IMR-90 (cell line): ENCODE results near the gene CAPZA1. TPM values are rescaled to one million over a fixed set of nuclear protein-coding genes. Genes with fewer than 3 reads are reported as not detected.

Experiments
- ATAC-seq: fragments of 200-7000 bp; cut with Tn5 transposase; 2 replicates; pipeline ENCODE4 v1.9.1; 2020; ENCODE audit warnings: low read depth, mild to moderate bottlenecking, moderate library complexity
- BruUV-seq: library from RNA; stranded (reverse); fragments of 400-500 nt; replicated peaks from 2 replicates; lab custom pipeline; 2021; lab: Mats Ljungman, UMichigan
- CTCF ChIA-PET: fragments of 300-600 bp; formaldehyde crosslinking; extraction: SDS; loops from one replicate; lab custom pipeline; 2021; ENCODE audit warnings: antibody characterized with exemption; lab: Yijun Ruan, JAX
- POLR2A ChIA-PET: fragments of 300-600 bp; sonication (Branson Sonifier 250); formaldehyde crosslinking; loops from one replicate; lab custom pipeline; 2022; ENCODE audit warnings: antibody characterized with exemption; ENCODE audit not compliant: unreplicated experiment; lab: Charles Lee
- DNase-seq: peaks from one replicate; pipeline ENCODE4 v3.0.0; 2013
- H2AFZ ChIP-seq: replicated peaks from 2 replicates; pipeline ENCODE3; 2013; ENCODE audit warnings: low read length, mild to moderate bottlenecking; ENCODE audit not compliant: poor library complexity
- H2AK5ac ChIP-seq: 2 replicates; pipeline ENCODE4 v1.6.1; 2013; ENCODE audit warnings: low read depth, low read length, inconsistent platforms
- H2AK9ac ChIP-seq: replicated peaks from 2 replicates; pipeline ENCODE3; 2013; ENCODE audit warnings: mild to moderate bottlenecking, low read depth, low read length, moderate library complexity; ENCODE audit not compliant: poor library complexity
- H2BK120ac ChIP-seq: 2 replicates; pipeline ENCODE4 v1.6.1; 2013; ENCODE audit warnings: low read depth, low read length, inconsistent platforms
- H2BK15ac ChIP-seq: 3 replicates; pipeline ENCODE4 v1.6.1; 2013; ENCODE audit warnings: low read depth, low read length, inconsistent platforms
- H2BK20ac ChIP-seq: 2 replicates; pipeline ENCODE4 v1.6.1; 2013; ENCODE audit warnings: low read depth, mild to moderate bottlenecking, inconsistent platforms, low read length, moderate library complexity
- H2BK5ac ChIP-seq: 2 replicates; pipeline ENCODE4 v1.6.1; 2013; ENCODE audit warnings: mild to moderate bottlenecking, low read depth, low read length, inconsistent platforms; ENCODE audit not compliant: poor library complexity, severe bottlenecking
- H3K14ac ChIP-seq: replicated peaks from 2 replicates; pipeline ENCODE4 v1.6.1; 2013; ENCODE audit warnings: low read depth, low read length, inconsistent platforms
- H3K18ac ChIP-seq: 2 replicates; pipeline ENCODE4 v1.6.1; 2013; ENCODE audit warnings: low read depth, low read length, control low read depth
- H3K23ac ChIP-seq: 2 replicates; pipeline ENCODE4 v1.6.1; 2013; ENCODE audit warnings: low read depth, low read length, inconsistent platforms
- H3K27ac ChIP-seq: 2 replicates; pipeline ENCODE4 v1.5.1; 2013; ENCODE audit warnings: mild to moderate bottlenecking, control low read depth, low read length; ENCODE audit not compliant: insufficient read depth
- H3K27me3 ChIP-seq: 2 replicates; pipeline ENCODE4 v1.6.1; 2013; ENCODE audit warnings: low read length; ENCODE audit not compliant: control insufficient read depth, insufficient read depth
- H3K36me3 ChIP-seq: 2 replicates; pipeline ENCODE4 v1.6.1; 2013; ENCODE audit warnings: low read length, mixed read lengths; ENCODE audit not compliant: control insufficient read depth, insufficient read depth
- H3K4ac ChIP-seq: 2 replicates; pipeline ENCODE4 v1.6.1; 2013; ENCODE audit warnings: low read depth, low read length, inconsistent platforms
- H3K4me1 ChIP-seq: 2 replicates; pipeline ENCODE4 v1.6.1; 2013; ENCODE audit warnings: low read length, mixed read lengths; ENCODE audit not compliant: control insufficient read depth, insufficient read depth
- H3K4me2 ChIP-seq: 2 replicates; pipeline ENCODE4 v1.6.1; 2013; ENCODE audit warnings: low read depth, mild to moderate bottlenecking, control low read depth, low read length, moderate library complexity
- H3K4me3 ChIP-seq: 2 replicates; pipeline ENCODE4 v1.5.1; 2013; ENCODE audit warnings: low read depth, mild to moderate bottlenecking, control low read depth, low read length, moderate library complexity; ENCODE audit not compliant: insufficient read depth
- H3K56ac ChIP-seq: 2 replicates; pipeline ENCODE4 v1.6.1; 2013; ENCODE audit warnings: low read length, inconsistent platforms; ENCODE audit not compliant: insufficient read depth; ENCODE audit errors: extremely low read depth
- H3K79me1 ChIP-seq, 2 experiments: 2 replicates each; pipeline ENCODE4 v1.6.1; 2013; ENCODE audit warnings: low read length in 2 of 2, inconsistent platforms in 1 of 2, low read depth in 1 of 2
- H3K9ac ChIP-seq: 2 replicates; pipeline ENCODE4 v1.6.1; 2013; ENCODE audit warnings: low read depth, low read length, control low read depth
- H3K9me1 ChIP-seq: 2 replicates; pipeline ENCODE4 v1.6.1; 2013; ENCODE audit warnings: low read length, inconsistent platforms; ENCODE audit not compliant: insufficient read depth
- H3K9me3 ChIP-seq: 2 replicates; pipeline ENCODE4 v1.6.1; 2013; ENCODE audit warnings: low read length; ENCODE audit not compliant: control insufficient read depth, insufficient read depth
- H4K20me1 ChIP-seq: 2 replicates; pipeline ENCODE4 v1.6.1; 2013; ENCODE audit warnings: low read length, inconsistent platforms; ENCODE audit not compliant: insufficient read depth
- H4K5ac ChIP-seq: 2 replicates; pipeline ENCODE4 v1.6.1; 2013; ENCODE audit warnings: mild to moderate bottlenecking, low read depth, low read length, control low read depth
- H4K8ac ChIP-seq, 2 experiments: 2 replicates each; pipeline ENCODE4 v1.6.1; 2013; ENCODE audit warnings: low read depth in 2 of 2, low read length in 2 of 2, control low read depth in 1 of 2, inconsistent platforms in 1 of 2
- H4K91ac ChIP-seq: 2 replicates; pipeline ENCODE4 v1.6.1; 2013; ENCODE audit warnings: low read depth, low read length, inconsistent platforms; ENCODE audit not compliant: insufficient read depth
- BHLHE40 ChIP-seq: fragments of 150-350 bp; IDR thresholded peaks from 2 replicates; pipeline ENCODE4 v1.6.1; 2016; ENCODE audit warnings: mild to moderate bottlenecking, low read depth, low read length
- CEBPB ChIP-seq: IDR thresholded peaks from 2 replicates; pipeline ENCODE4 v1.6.1; 2012; ENCODE audit warnings: low read depth, low read length, improper control_type of control experiment
- CHD1 ChIP-seq: IDR thresholded peaks from 2 replicates; pipeline ENCODE4 v1.6.1; 2012; ENCODE audit warnings: low read depth, low read length, improper control_type of control experiment
- FOS ChIP-seq: fragments of 150-350 bp; IDR thresholded peaks from 2 replicates; pipeline ENCODE4 v1.6.1; 2016; ENCODE audit warnings: low read depth, low read length
- MAFK ChIP-seq: IDR thresholded peaks from 2 replicates; pipeline ENCODE4 v1.6.1; 2012; ENCODE audit warnings: low read depth, low read length, improper control_type of control experiment
- MAZ ChIP-seq: IDR thresholded peaks from 2 replicates; pipeline ENCODE4 v1.6.1; 2012; ENCODE audit warnings: low read depth, mild to moderate bottlenecking, low read length, improper control_type of control experiment, moderate library complexity, borderline replicate concordance
- MXI1 ChIP-seq: IDR thresholded peaks from 2 replicates; pipeline ENCODE4 v1.6.1; 2012; ENCODE audit warnings: low read depth, mild to moderate bottlenecking, low read length, moderate library complexity, borderline replicate concordance
- NFE2L2 ChIP-seq: fragments of 150-350 bp; IDR thresholded peaks from 2 replicates; pipeline ENCODE4 v1.6.1; 2016; ENCODE audit warnings: low read depth, mild to moderate bottlenecking, low read length
- POLR2A ChIP-seq: IDR thresholded peaks from 2 replicates; pipeline ENCODE4 v1.6.1; 2012; ENCODE audit warnings: mild to moderate bottlenecking, low read depth, low read length
- RCOR1 ChIP-seq: IDR thresholded peaks from 2 replicates; pipeline ENCODE4 v1.6.1; 2012; ENCODE audit warnings: mild to moderate bottlenecking, low read length, improper control_type of control experiment; ENCODE audit not compliant: insufficient replicate concordance
- RFX5 ChIP-seq: IDR thresholded peaks from 2 replicates; pipeline ENCODE4 v1.8.0; 2012; ENCODE audit warnings: low read depth, mild to moderate bottlenecking, low read length, moderate library complexity
- SMC3 ChIP-seq: fragments of 150-350 bp; IDR thresholded peaks from 2 replicates; pipeline ENCODE4 v1.6.1; 2016; ENCODE audit warnings: low read depth, mild to moderate bottlenecking, antibody characterized with exemption, low read length, moderate library complexity
- WGBS, 2 experiments: methylation state at CpG; one replicate each; pipeline versions ENCODE4 v1.1.5 to v1.1.7; 2013; ENCODE audit warnings: missing lambda C conversion rate in 2 of 2; ENCODE audit not compliant: insufficient read length in 1 of 2; ENCODE audit errors: extremely low coverage in 2 of 2; 5-methylcytosine and 5-hydroxymethylcytosine counted together
- dilution Hi-C: fragments of 300-500 bp; cut with HindIII; formaldehyde crosslinking; loops from one replicate; pipeline ENCODE4 v1.14.3; 2018; ENCODE audit warnings: low sequenced_read_pairs; ENCODE audit not compliant: unreplicated experiment
- in situ Hi-C: fragments of 300-500 bp; cut with MboI; formaldehyde crosslinking; loops from 3 replicates; pipeline ENCODE4 v1.14.3; 2019; ENCODE audit warnings: low sequenced_read_pairs, inconsistent platforms, mixed read lengths
- intact Hi-C: fragments of 100-400 bp; cut with micrococcal nuclease; formaldehyde crosslinking; loops from 2 replicates; pipeline ENCODE4 v1.10.0; 2022
- polyA plus RNA-seq, 3 experiments: library from polyadenylated mRNA; depleted of rRNA; stranded (reverse); fragments of >200 nt; gene quantifications; 2 replicates each; pipeline ENCODE4 v1.2.3, GENCODE V29; 2012; ENCODE audit warnings: low replicate concordance in 1 of 3
- total RNA-seq: library from RNA; depleted of rRNA; stranded (reverse); fragments of >200 nt; gene quantifications from 2 replicates; pipeline ENCODE4 v1.2.3, GENCODE V29; 2012
- TF ChIP-seq, protein P1 (sequence below): conservative IDR thresholded peaks from 2 replicates; pipeline ENCODE4 v1.5.1; 2012; ENCODE audit warnings: mild to moderate bottlenecking, low read depth, low read length, improper control_type of control experiment
- TF ChIP-seq, protein P2 (sequence below): fragments of 150-350 bp; IDR thresholded peaks from 2 replicates; pipeline ENCODE4 v1.6.1; 2017; ENCODE audit warnings: mild to moderate bottlenecking, antibody characterized with exemption, low read length, low read depth

Gene CAPZA1
- total and polyA plus RNA-seq, 2 of the 4 experiments (the other 2 are of a cell fraction) = 108 to 262 TPM

DNA sequence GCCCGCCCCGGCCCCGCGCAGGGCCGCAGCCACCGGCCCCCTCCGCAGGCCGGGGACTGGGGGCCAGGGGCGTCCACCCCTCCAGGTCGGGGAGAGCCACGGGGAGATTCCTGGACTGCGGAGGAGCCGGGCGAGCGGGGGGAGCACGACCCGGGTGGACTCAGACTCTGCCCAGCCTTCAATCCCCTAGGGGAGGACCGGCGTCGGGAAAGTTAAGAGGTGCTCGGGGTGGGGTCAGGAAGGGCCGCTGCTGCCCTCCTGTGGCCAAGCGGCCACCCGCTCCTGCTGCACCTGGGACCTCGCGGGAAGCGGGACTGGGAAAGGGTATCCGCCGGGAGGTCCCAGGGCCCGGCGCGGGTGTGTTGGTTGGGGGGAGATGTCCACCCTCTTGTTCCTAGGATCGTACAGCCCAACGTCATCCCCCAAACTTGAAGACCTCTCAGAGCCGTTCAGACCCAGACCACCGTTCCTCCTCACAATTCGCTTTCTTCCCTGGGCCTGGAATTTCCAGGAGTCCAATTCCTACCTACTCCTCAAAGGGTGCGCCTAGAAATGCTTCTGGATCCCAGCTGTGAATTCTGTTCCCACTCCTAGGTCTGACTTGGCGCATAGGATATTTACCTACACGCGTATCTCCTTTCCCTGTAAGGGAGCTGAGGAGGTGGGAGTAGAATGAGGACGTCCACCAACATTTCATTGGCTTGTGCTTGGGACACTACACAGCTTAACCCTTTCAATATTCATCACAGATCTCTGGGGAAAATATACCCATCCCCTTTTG lies 87.8 kb downstream of the CAPZA1 start:
- intact Hi-C loops = loop anchor here (1.0 to 10.0 kb wide), 5 partner anchors 88 to 316 kb away; partner anchors contain the start of genes CAPZA1 and ST7L
- Histone ChIP-seq H3K56ac (peak overlapping the region; percentile 41; the same call in 1 of the 2 replicates), H3K23ac (peak overlapping the region; percentile 13), H3K4me2 (peak overlapping the region; percentile 79), H3K14ac (peak overlapping the region; percentile 65; the same call in 1 of the 2 replicates), H3K4me1 (peaks cover 13% of the 10 kb centered on the region), H3K27ac (peak overlapping the region; percentile 81), H3K9ac (peak overlapping the region; percentile 71), H3K18ac (no peak overlapping the region), H3K4ac (peak overlapping the region; percentile 79), H3K79me1 (peaks cover 4 to 38% of the 10 kb centered on the region in 2 experiments; a peak in 3 of 4 replicates), H2AK5ac (peak overlapping the region; percentile 44; the same call in 1 of the 2 replicates), H4K91ac (peak overlapping the region; percentile 75), H2BK120ac (peak overlapping the region; percentile 87), H4K5ac (peak overlapping the region; percentile 15; the same call in 1 of the 2 replicates), H2BK20ac (no peak overlapping the region), H3K4me3 (peak overlapping the region; percentile 84), H3K36me3 (peaks cover 10% of the 10 kb centered on the region), H2BK15ac (no peak overlapping the region; the same call in 2 of the 3 replicates), H2AK9ac (peak overlapping the region; percentile 7), H3K9me3 (no peaks in the 10 kb centered on the region), H2BK5ac (peak overlapping the region; percentile 85), H4K8ac (peak overlapping the region; percentile 65 to 78; a peak in 3 of 4 replicates), H3K9me1 (peaks cover 7% of the 10 kb centered on the region; the same call in 1 of the 2 replicates), H3K27me3 (no peaks in the 10 kb centered on the region; the same call in 1 of the 2 replicates), H4K20me1 (peaks cover 33% of the 10 kb centered on the region), H2AFZ (peak overlapping the region; percentile 97)
- dilution Hi-C loops = no loop called here
- no TSS peak for BruUV-seq
- in situ Hi-C loops = loop anchor here (5.0 to 25.0 kb wide), 3 partner anchors 203 to 980 kb away; partner anchors contain the start of gene WNT2B
- ChIA-PET POLR2A (interaction anchor here (0.6 kb wide), 1 partner anchor 31 kb away, joined by 3 read pairs; no protein-coding TSS in a partner anchor), CTCF (interaction anchor here (0.7 to 2.1 kb wide), 4 partner anchors 33 to 319 kb away, joined by 3 to 8 read pairs (median 4); partner anchors contain the start of gene MOV10)
- ATAC-seq (peak; percentile 75), DNase-seq (peak; percentile 85)
- 6% methylated on average over 12 of the region's 42 CpGs; no CpG with 5 or more reads in 1 of the 2 experiments for WGBS, 2 experiments
- peak; percentile 52; the same call in 1 of the 2 replicates for TF ChIP-seq MAZ
- TF ChIP-seq CHD1 = no peak
- TF ChIP-seq MAFK = no peak
- TF ChIP-seq, protein P1, sequence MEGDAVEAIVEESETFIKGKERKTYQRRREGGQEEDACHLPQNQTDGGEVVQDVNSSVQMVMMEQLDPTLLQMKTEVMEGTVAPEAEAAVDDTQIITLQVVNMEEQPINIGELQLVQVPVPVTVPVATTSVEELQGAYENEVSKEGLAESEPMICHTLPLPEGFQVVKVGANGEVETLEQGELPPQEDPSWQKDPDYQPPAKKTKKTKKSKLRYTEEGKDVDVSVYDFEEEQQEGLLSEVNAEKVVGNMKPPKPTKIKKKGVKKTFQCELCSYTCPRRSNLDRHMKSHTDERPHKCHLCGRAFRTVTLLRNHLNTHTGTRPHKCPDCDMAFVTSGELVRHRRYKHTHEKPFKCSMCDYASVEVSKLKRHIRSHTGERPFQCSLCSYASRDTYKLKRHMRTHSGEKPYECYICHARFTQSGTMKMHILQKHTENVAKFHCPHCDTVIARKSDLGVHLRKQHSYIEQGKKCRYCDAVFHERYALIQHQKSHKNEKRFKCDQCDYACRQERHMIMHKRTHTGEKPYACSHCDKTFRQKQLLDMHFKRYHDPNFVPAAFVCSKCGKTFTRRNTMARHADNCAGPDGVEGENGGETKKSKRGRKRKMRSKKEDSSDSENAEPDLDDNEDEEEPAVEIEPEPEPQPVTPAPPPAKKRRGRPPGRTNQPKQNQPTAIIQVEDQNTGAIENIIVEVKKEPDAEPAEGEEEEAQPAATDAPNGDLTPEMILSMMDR = peak; percentile 93
- no peak for TF ChIP-seq NFE2L2
- no peak for TF ChIP-seq RFX5
- TF ChIP-seq BHLHE40 = no peak
- TF ChIP-seq POLR2A = no peak
- TF ChIP-seq CEBPB = no peak
- TF ChIP-seq, protein P2, sequence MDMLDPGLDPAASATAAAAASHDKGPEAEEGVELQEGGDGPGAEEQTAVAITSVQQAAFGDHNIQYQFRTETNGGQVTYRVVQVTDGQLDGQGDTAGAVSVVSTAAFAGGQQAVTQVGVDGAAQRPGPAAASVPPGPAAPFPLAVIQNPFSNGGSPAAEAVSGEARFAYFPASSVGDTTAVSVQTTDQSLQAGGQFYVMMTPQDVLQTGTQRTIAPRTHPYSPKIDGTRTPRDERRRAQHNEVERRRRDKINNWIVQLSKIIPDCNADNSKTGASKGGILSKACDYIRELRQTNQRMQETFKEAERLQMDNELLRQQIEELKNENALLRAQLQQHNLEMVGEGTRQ = no peak
- no peak for TF ChIP-seq FOS
- no peak for TF ChIP-seq MXI1
- peak; percentile 75 for TF ChIP-seq SMC3
- TF ChIP-seq RCOR1 = no peak
